Activated B cell treated with CpG ODN at 0.5 μM for 24 hours (primary cell): ENCODE data around the gene XAGE2. TPM values are rescaled to one million over a fixed set of nuclear protein-coding genes. Genes with fewer than 3 reads are reported as not detected.

Source experiments
- ATAC-seq: fragments of 200-7000 bp; cut with Tn5 transposase; one replicate; pipeline ENCODE4 v1.10.0; 2021; ENCODE audit warnings: low read depth, mild to moderate bottlenecking, moderate library complexity
- CTCF ChIA-PET: fragments of 350-600 bp; sonication (Branson Sonifier 250); formaldehyde crosslinking; loops from one replicate; lab custom pipeline; 2021; ENCODE audit warnings: antibody characterized with exemption; lab: Charles Lee
- POLR2A ChIA-PET: fragments of 350-600 bp; sonication (Branson Sonifier 250); formaldehyde crosslinking; loops from one replicate; lab custom pipeline; 2021; ENCODE audit warnings: antibody characterized with exemption; lab: Charles Lee
- DNase-seq: peaks from one replicate; pipeline ENCODE4 v3.0.0; 2022
- H3K27ac Mint-ChIP-seq: one replicate; pipeline ENCODE4 v1.8.0; 2020; ENCODE audit warnings: mixed read lengths
- H3K27me3 Mint-ChIP-seq: one replicate; pipeline ENCODE4 v1.8.0; 2021; ENCODE audit warnings: mixed read lengths
- H3K36me3 Mint-ChIP-seq: one replicate; pipeline ENCODE4 v1.8.0; 2021; ENCODE audit warnings: low read depth, mixed read lengths
- H3K4me1 Mint-ChIP-seq: one replicate; pipeline ENCODE4 v1.8.0; 2021; ENCODE audit warnings: mixed read lengths
- H3K4me3 Mint-ChIP-seq: one replicate; pipeline ENCODE4 v1.8.0; 2020; ENCODE audit warnings: mild to moderate bottlenecking, mixed read lengths
- H3K9me3 Mint-ChIP-seq: one replicate; pipeline ENCODE4 v1.8.0; 2020; ENCODE audit warnings: mixed read lengths
- CTCF ChIP-seq: fragments of 200-600 bp; IDR thresholded peaks from one replicate; pipeline ENCODE4 v1.8.0; 2022; ENCODE audit warnings: antibody characterized with exemption, mild to moderate bottlenecking
- intact Hi-C: fragments of 100-400 bp; cut with micrococcal nuclease; formaldehyde crosslinking; loops from one replicate; pipeline ENCODE4 v1.15.1; 2024
- total RNA-seq: library from RNA; stranded (reverse); gene quantifications from 2 replicates; pipeline ENCODE4 v1.2.3, GENCODE V29; 2022

The XAGE2 gene
- total RNA-seq, 1 donor from 2014 or later = not detected

- Mint-ChIP-seq H3K36me3 (no peaks in the 10 kb centered on the region), H3K4me1 (no peaks in the 10 kb centered on the region), H3K4me3 (no peak overlapping the region), H3K9me3 (no peaks in the 10 kb centered on the region), H3K27ac (no peak overlapping the region), H3K27me3 (peaks cover 3% of the 10 kb centered on the region)
- ChIA-PET POLR2A (no interaction called here), CTCF (no interaction called here)
- intact Hi-C loops = no loop called here
- ATAC-seq = no peak
- DNase-seq = no peak
- TF ChIP-seq CTCF = no peak
These were observed 6.9 kb upstream of the XAGE2 start for GRCh38 chrX:52361941-52362340.

GRCh38 chrX:52363247-52363883 lies 5.5 kb upstream of the XAGE2 start:
- no peak overlapping the region for H3K4me3 Mint-ChIP-seq
- ATAC-seq (no peak), DNase-seq (no peak)
- TF ChIP-seq CTCF = no peak
- no peaks in the 10 kb centered on the region for H3K36me3 Mint-ChIP-seq
- ChIA-PET CTCF (no interaction called here), POLR2A (no interaction called here)
- no peaks in the 10 kb centered on the region for H3K4me1 Mint-ChIP-seq
- no peak overlapping the region for H3K27ac Mint-ChIP-seq
- H3K9me3 Mint-ChIP-seq = no peaks in the 10 kb centered on the region
- H3K27me3 Mint-ChIP-seq = peaks cover 3% of the 10 kb centered on the region
- intact Hi-C loops = no loop called here

GRCh38 chrX:52378870-52379269 lies 10.0 kb downstream of the XAGE2 start:
- intact Hi-C loops = no loop called here
- no peak overlapping the region for H3K27ac Mint-ChIP-seq
- H3K36me3 Mint-ChIP-seq = no peaks in the 10 kb centered on the region
- ChIA-PET CTCF (no interaction called here), POLR2A (no interaction called here)
- TF ChIP-seq CTCF = no peak
- no peak for DNase-seq
- no peak for ATAC-seq
- H3K4me3 Mint-ChIP-seq = no peak overlapping the region
- H3K9me3 Mint-ChIP-seq = no peaks in the 10 kb centered on the region
- no peaks in the 10 kb centered on the region for H3K27me3 Mint-ChIP-seq
- H3K4me1 Mint-ChIP-seq = no peaks in the 10 kb centered on the region

GRCh38 chrX:52380993-52381392 lies 12.2 kb downstream of the XAGE2 start:
- Mint-ChIP-seq H3K4me1 (no peaks in the 10 kb centered on the region), H3K27ac (no peak overlapping the region), H3K4me3 (no peak overlapping the region), H3K27me3 (no peaks in the 10 kb centered on the region), H3K36me3 (no peaks in the 10 kb centered on the region), H3K9me3 (no peaks in the 10 kb centered on the region)
- no peak for TF ChIP-seq CTCF
- no peak for ATAC-seq
- ChIA-PET POLR2A (no interaction called here), CTCF (no interaction called here)
- intact Hi-C loops = no loop called here
- no peak for DNase-seq

- TF ChIP-seq CTCF = no peak
- ATAC-seq (no peak), DNase-seq (no peak)
- no peak overlapping the region for H3K27ac Mint-ChIP-seq
- no peak overlapping the region for H3K4me3 Mint-ChIP-seq
- POLR2A ChIA-PET = no interaction called here
- CTCF ChIA-PET = no interaction called here
- H3K36me3 Mint-ChIP-seq = no peaks in the 10 kb centered on the region
- no peaks in the 10 kb centered on the region for H3K27me3 Mint-ChIP-seq
- no peaks in the 10 kb centered on the region for H3K9me3 Mint-ChIP-seq
- intact Hi-C loops = no loop called here
- H3K4me1 Mint-ChIP-seq = no peaks in the 10 kb centered on the region
These were observed 41.9 kb downstream of the XAGE2 start for GRCh38 chrX:52410439-52411394.
